DOHH2 (cell line): ENCODE measurements around the gene SRSF2.
A peak's percentile ranks its signal among the peaks of the same experiment; 100 is the strongest.

ENCODE experiments used
- H3F3A ChIP-seq: fragments of 200-600 bp; sonication (generic), shearing (Covaris generic); 2 replicates; pipeline ENCODE4 v1.6.0; 2016; ENCODE audit warnings: antibody characterized with exemption, mild to moderate bottlenecking; ENCODE audit not compliant: control insufficient read depth, insufficient read depth
- H3K27ac ChIP-seq: fragments of 200-600 bp; sonication (generic); 2 replicates; pipeline ENCODE4 v1.5.1; 2014; ENCODE audit warnings: low read depth, mild to moderate bottlenecking, low read length, moderate library complexity
- H3K27me3 ChIP-seq: fragments of 200-600 bp; sonication (generic); 2 replicates; pipeline ENCODE4 v1.6.1; 2014; ENCODE audit warnings: mild to moderate bottlenecking, low read length, mixed read lengths; ENCODE audit not compliant: control insufficient read depth
- H3K36me3 ChIP-seq: fragments of 200-600 bp; sonication (generic); 2 replicates; pipeline ENCODE4 v1.6.1; 2014; ENCODE audit warnings: mild to moderate bottlenecking, low read length, moderate library complexity, mixed read lengths; ENCODE audit not compliant: control insufficient read depth
- H3K4me1 ChIP-seq: fragments of 200-600 bp; sonication (generic); 2 replicates; pipeline ENCODE4 v1.6.1; 2014; ENCODE audit warnings: mild to moderate bottlenecking, low read length, mixed read lengths; ENCODE audit not compliant: control insufficient read depth
- H3K4me2 ChIP-seq: fragments of 200-600 bp; sonication (generic); 2 replicates; pipeline ENCODE4 v1.6.0; 2014; ENCODE audit warnings: mild to moderate bottlenecking, low read length, moderate library complexity
- H3K4me3 ChIP-seq: fragments of 200-600 bp; sonication (generic); 2 replicates; pipeline ENCODE4 v1.5.1; 2014; ENCODE audit warnings: mild to moderate bottlenecking, low read length, mixed read lengths
- H3K79me2 ChIP-seq: fragments of 200-600 bp; sonication (generic); 2 replicates; pipeline ENCODE4 v1.6.1; 2014; ENCODE audit warnings: mild to moderate bottlenecking, low read length, mixed read lengths; ENCODE audit not compliant: control insufficient read depth
- H3K9me2 ChIP-seq: fragments of 200-600 bp; sonication (generic); replicated peaks from 2 replicates; pipeline ENCODE4 v1.6.1; 2014; ENCODE audit warnings: mild to moderate bottlenecking, low read length, mixed read lengths; ENCODE audit not compliant: control insufficient read depth
- H3K9me3 ChIP-seq: fragments of 200-600 bp; sonication (generic); 2 replicates; pipeline ENCODE4 v1.6.1; 2014; ENCODE audit warnings: antibody characterized with exemption, low read length, mixed read lengths; ENCODE audit not compliant: control insufficient read depth, insufficient read depth
- H4K20me1 ChIP-seq: fragments of 200-600 bp; sonication (generic); 2 replicates; pipeline ENCODE4 v1.6.0; 2014; ENCODE audit warnings: low read depth, mild to moderate bottlenecking, antibody characterized with exemption, low read length, moderate library complexity; ENCODE audit not compliant: control insufficient read depth, insufficient read depth
- EZH2phosphoT487 ChIP-seq: fragments of 200-600 bp; sonication (generic); IDR thresholded peaks from 2 replicates; pipeline ENCODE4 v1.6.1; 2017; ENCODE audit warnings: borderline replicate concordance, mild to moderate bottlenecking, antibody characterized with exemption, low read length, moderate library complexity, mixed read lengths
- TF ChIP-seq, protein P1 (sequence below): fragments of 200-600 bp; sonication (generic); IDR thresholded peaks from one replicate; pipeline ENCODE4 v1.5.1; 2014; ENCODE audit warnings: antibody characterized with exemption, mild to moderate bottlenecking, low read depth, low read length; ENCODE audit not compliant: poor library complexity, severe bottlenecking

The SRSF2 gene

GRCh38 chr17:76716146-76716838, 20.8 kb downstream of the SRSF2 start:
- H4K20me1 ChIP-seq: no peaks in the 10 kb centered on the region
- H3K36me3 ChIP-seq: peaks cover 73% of the 10 kb centered on the region
- no peaks in the 10 kb centered on the region for H3K9me2 ChIP-seq
- peaks cover 7% of the 10 kb centered on the region for H3F3A ChIP-seq
- H3K27ac ChIP-seq: no peak overlapping the region
- H3K4me3 ChIP-seq: no peak overlapping the region
- H3K27me3 ChIP-seq: peaks cover 2% of the 10 kb centered on the region; the same call in 1 of the 2 replicates
- H3K4me1 ChIP-seq: peaks cover 11% of the 10 kb centered on the region
- TF ChIP-seq EZH2phosphoT487: no peak
- TF ChIP-seq, protein P1, sequence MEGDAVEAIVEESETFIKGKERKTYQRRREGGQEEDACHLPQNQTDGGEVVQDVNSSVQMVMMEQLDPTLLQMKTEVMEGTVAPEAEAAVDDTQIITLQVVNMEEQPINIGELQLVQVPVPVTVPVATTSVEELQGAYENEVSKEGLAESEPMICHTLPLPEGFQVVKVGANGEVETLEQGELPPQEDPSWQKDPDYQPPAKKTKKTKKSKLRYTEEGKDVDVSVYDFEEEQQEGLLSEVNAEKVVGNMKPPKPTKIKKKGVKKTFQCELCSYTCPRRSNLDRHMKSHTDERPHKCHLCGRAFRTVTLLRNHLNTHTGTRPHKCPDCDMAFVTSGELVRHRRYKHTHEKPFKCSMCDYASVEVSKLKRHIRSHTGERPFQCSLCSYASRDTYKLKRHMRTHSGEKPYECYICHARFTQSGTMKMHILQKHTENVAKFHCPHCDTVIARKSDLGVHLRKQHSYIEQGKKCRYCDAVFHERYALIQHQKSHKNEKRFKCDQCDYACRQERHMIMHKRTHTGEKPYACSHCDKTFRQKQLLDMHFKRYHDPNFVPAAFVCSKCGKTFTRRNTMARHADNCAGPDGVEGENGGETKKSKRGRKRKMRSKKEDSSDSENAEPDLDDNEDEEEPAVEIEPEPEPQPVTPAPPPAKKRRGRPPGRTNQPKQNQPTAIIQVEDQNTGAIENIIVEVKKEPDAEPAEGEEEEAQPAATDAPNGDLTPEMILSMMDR: no peak
- no peak overlapping the region for H3K4me2 ChIP-seq
- no peaks in the 10 kb centered on the region for H3K9me3 ChIP-seq
- H3K79me2 ChIP-seq: no peaks in the 10 kb centered on the region

GRCh38 chr17:76715496-76715830, 21.7 kb downstream of the SRSF2 start:
- H3K9me3 ChIP-seq: no peaks in the 10 kb centered on the region
- H3K79me2 ChIP-seq: no peaks in the 10 kb centered on the region
- peaks cover 5% of the 10 kb centered on the region; the same call in 1 of the 2 replicates for H3K27me3 ChIP-seq
- H3K4me3 ChIP-seq: no peak overlapping the region
- no peak overlapping the region for H3K27ac ChIP-seq
- H3K4me1 ChIP-seq: peaks cover 14% of the 10 kb centered on the region
- no peaks in the 10 kb centered on the region for H3K9me2 ChIP-seq
- H3K36me3 ChIP-seq: peaks cover 65% of the 10 kb centered on the region
- H3K4me2 ChIP-seq: peak overlapping the region; percentile 5; the same call in 1 of the 2 replicates
- TF ChIP-seq, protein P1: no peak
- TF ChIP-seq EZH2phosphoT487: no peak
- H4K20me1 ChIP-seq: no peaks in the 10 kb centered on the region
- H3F3A ChIP-seq: peaks cover 7% of the 10 kb centered on the region

- Histone ChIP-seq H3K4me3 (no peak overlapping the region), H3K4me1 (peaks cover 18% of the 10 kb centered on the region), H3K27ac (no peak overlapping the region), H4K20me1 (no peaks in the 10 kb centered on the region), H3K9me2 (no peaks in the 10 kb centered on the region), H3K9me3 (no peaks in the 10 kb centered on the region), H3K4me2 (peak overlapping the region; percentile 5; the same call in 1 of the 2 replicates), H3F3A (peaks cover 7% of the 10 kb centered on the region), H3K79me2 (no peaks in the 10 kb centered on the region), H3K36me3 (peaks cover 60% of the 10 kb centered on the region), H3K27me3 (peaks cover 9% of the 10 kb centered on the region)
- TF ChIP-seq EZH2phosphoT487: no peak
- TF ChIP-seq, protein P1: peak; percentile 78
These were observed 22.2 kb downstream of the SRSF2 start for GRCh38 chr17:76714822-76715495.
